ENCODE data around the gene DRAXIN. TPM values are rescaled to one million over a fixed set of nuclear protein-coding genes. Genes with fewer than 3 reads are reported as not detected.

DRAXIN gene
- total RNA-seq, 1 experiment from 2014 or later, result 0.14 TPM

DNA sequence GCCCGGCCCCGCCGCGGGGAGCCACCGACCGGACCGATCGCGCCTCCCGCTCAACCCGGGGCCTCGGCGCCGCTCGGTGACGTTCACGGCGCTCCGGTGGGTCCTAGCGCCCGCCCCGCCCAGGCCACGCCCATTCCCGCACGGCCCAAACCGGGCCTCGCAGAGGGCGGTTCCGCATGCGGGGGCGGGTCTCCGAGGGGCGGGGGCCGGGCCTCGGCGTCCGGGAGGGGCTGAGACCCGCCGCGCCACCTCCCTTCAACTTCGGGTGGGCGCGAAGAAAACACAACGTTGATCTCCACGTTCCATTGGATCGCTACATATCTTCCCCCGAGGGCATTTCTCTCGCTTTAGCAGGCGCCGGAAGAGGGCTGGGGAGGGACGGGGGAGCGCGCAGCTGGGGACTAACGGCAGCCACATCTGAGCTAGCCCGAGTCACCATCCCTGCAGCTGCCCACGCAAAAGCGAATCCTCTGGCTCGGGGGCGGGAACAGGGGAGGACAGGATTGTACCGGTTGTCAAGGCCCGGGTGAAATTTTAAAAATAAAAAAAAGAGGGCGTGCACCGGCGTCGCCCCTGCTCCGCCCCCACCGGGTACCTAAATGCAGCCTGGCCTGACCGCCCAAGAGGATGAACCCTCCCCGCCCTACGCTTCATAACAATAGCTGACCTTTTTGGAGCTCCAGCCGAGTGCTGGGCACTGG is 10.3 kb upstream of the DRAXIN start, which contains the start of gene MAD2L2:
TSS of gene MAD2L2 (minus strand) at position 78 of the 701 bp plus-strand sequence. CDS start 547 bp downstream, outside the sequence.
- in situ Hi-C loops (cut with HindIII; ENCODE audit: low sequenced_read_pairs), result no loop called here
- peak; percentile 85 for DNase-seq (ENCODE audit: low spot score)

DNA sequence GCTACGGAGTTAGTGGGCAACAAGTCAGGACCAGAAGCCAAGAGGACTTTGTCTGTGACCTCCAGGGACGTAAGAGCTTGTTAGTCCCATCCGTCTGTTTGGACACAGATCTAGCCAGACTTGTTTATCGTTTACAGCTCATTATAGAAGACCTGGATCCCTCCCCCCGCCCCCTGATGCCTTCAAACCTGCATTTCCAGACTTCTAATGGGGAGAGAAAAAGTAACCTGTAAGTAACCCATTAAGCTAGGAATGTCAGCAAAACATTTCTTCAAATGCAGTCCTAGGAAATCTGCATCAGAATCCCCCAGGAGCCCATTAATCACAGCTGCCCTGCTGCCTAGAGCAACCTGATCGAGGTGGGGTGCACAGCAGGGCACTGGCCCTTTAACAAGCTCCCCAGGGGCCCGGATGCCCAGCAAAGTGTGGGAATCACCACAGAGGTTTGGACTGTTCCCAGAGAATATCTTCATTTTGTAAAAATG is 9.2 kb upstream of the DRAXIN start:
- no peak for DNase-seq (ENCODE audit: low spot score)

DNA sequence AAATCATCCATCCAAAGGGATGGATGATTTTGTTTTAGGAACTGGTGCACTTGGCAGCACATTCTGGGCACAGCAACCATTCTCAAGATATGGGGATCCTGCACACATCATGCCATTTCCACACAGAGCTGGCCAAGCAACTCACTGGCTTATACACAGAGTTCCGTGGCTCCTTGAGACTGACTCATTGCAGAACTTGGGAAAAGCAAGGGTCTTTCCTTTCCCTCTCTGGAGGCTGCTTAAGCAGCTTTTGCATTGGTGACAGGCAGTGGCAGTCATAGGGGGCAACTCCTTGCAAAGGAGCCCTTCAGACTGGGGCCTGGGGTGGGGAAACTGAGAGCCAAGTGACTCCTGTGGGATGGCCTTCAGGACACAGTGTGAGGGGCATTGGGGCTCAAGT is 8.7 kb upstream of the DRAXIN start:
- DNase-seq (ENCODE audit: low spot score), result no peak
- in situ Hi-C loops (cut with HindIII; ENCODE audit: low sequenced_read_pairs), result no loop called here

More for the DNA sequence above, 9.2 kb upstream of the DRAXIN start:
- in situ Hi-C loops (cut with HindIII; ENCODE audit: low sequenced_read_pairs), result no loop called here

DNA sequence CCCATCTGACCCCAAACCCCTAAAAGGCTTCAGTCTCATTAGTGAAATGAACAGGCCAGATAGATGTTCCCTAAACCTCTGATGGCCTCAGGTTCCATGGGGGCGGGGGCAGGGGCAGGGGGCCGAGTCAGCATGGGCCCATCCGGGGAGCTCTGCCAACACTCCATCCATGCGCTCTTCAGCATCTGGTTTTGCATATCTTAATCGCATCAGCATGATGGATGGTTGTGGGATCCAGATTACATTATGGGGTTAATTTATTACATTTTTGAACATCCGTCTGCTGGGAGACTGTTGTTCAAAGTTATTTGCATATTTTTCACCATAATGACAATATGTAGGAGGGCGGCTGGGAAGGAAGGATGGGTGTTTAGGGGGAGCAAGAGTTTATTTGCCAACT is 7.4 kb upstream of the DRAXIN start:
- DNase-seq (ENCODE audit: low spot score), result no peak
- in situ Hi-C loops (cut with HindIII; ENCODE audit: low sequenced_read_pairs), result no loop called here

DNA sequence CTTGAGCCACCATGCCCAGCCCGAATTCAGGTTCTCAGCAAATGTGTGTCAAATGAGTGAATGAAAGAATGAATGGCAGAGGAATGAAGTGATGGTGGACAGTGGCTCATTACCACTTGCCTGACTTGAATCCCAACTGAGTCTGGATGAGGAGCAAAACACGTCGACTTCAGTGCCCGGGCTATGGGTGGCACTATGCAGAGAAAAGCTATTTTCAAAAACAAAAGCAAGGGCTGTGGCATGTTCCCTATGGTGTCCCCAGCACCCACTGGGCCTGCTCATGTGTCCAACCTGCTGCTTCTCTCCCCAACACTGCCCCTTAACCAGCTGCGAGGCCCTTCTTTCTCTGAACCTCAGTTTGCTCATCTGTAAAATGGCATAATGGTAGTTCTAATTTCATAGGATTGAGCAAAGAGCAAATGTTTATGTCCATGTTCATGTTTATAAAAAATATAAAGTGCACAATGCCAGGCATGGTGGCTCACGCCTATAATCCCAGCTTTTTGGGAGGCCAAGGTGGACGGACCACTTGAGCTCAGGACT is 6.2 kb upstream of the DRAXIN start:
- no peak for DNase-seq (ENCODE audit: low spot score)
- in situ Hi-C loops (cut with HindIII; ENCODE audit: low sequenced_read_pairs), result no loop called here

DNA sequence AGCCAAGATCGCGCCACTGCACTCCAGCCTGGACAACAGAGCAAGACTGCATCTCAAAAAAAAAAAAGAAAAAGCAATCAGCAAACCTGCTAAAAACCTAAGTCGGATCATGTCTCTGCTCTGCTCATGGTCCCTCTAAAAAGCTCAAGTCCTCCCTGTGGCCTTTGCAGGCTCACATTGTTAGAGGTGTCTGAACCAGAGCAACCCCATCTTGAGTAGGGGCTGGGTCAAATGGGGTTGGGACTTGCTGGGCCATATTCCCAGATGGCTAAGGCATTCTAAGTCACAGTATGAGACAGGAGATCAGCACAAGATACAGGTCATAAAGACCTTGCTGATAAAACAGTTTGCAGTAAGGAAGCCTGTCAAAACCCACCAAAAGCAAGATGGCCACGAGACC is 3.0 kb upstream of the DRAXIN start:
- in situ Hi-C loops (cut with HindIII; ENCODE audit: low sequenced_read_pairs), result no loop called here
- no peak for DNase-seq (ENCODE audit: low spot score)

DNA sequence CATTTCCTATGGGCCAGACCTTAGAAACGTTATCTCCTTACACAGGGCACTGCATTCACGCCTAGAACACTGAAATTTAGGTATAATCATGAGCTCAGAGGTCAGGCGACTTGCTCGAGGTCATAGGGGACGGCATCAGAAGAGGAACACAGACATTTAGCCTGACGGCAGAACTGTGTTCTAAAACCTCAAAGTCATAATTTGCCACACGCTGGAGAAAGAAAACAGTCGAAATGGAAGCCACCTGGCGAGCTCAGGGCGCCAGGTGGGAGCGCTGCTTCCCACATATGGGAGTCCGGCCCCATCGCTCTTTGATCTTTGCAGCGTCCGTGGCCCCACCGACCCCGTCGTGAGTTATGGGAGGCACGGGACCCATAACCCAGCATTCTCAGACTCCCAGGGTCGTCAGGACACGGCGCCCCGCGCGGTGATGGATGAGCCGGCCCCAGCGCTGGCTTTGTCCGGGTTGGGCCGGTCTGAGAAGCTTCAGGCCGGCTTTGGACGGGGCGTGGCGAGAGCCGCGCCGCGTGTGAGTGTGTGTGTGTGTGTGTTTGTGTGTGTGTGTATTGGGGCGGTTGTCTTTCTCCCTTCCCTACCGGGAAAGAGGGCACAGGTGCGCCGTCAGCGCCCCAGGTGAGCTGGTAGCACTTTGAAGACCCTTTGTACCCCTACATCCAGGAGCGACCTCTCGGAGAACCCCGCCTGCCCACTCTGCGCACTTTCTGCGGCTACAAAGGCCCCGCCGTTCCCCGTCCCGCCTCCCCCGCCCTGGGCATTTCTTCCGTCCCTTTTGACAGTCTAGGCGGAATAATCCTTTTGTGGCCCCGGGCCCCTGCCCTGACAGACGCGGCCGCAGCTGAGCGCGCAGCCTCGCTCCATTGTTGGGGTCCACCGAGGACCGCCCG is 861 bp upstream of the DRAXIN start:
- DNase-seq (ENCODE audit: low spot score), result no peak
- in situ Hi-C loops (cut with HindIII; ENCODE audit: low sequenced_read_pairs), result no loop called here

DNA sequence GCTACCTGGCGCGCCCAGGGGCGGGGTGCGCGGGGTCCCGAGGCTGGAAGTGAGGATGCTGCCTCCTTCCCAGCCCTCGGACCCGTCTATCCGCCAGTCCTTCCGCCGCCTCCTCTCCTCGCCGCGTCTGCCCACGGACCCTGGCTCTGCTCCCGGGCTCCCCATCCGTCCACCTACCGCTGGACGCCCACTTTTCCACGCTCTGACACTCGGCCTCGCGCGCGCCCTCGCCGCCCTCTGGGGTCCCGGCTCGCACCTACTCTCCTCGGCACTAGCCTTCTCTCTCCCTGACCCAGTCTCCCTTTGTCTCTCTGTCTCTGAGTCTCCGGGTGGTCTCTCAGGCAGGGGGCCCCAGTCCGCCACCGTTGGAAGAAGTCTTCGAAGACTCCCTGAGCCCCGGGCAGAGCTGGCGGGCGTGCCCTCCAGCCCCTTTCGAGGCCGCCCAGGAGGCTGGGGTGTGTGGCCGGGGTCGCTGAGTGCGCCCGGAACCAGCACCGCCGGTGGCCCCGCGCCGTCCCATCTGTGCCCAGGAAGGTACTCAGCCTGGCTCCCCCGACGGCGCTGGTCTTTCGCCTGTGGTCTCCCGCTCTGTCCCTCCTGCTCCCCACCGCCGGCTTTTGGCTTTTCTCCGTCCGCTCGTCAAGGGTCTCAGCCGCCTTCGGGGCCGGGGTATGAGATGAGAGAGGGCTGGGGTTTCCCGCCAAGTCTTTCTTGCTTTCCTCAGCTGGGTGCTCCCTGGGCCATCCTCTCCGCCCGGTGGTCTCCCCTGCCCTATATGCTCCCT is 610 bp downstream of the DRAXIN start:
- in situ Hi-C loops (cut with HindIII; ENCODE audit: low sequenced_read_pairs), result no loop called here
- no peak for DNase-seq (ENCODE audit: low spot score)

DNA sequence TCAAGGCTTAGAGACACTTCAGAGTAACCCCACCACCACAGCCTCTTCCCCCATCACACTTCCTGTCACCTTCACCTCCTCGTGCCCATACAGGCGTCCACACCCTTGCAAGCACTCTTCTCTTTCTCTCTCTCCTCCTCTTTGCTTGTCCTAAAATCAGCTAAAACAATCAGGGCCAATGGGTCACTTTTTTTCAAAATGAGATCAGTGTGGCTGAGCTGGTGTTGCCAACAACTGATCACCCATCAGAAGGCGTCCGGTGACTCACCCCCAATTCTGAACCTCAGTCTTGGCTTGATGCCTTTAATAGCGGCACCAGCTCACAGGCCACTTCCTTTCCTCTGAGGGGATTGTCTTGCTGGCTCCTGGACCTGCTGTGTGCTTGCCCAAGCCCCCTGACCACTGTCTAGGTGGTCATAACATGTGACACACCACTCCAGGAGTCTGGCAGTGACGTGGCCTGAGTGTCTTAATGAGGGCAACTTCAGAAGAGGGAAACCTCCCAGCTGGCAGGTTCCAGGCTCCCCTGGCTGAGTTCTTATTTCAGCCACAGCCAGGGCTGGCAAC is 1.6 kb downstream of the DRAXIN start:
- peak; percentile 25 for DNase-seq (ENCODE audit: low spot score)
- in situ Hi-C loops (cut with HindIII; ENCODE audit: low sequenced_read_pairs), result no loop called here

DNA sequence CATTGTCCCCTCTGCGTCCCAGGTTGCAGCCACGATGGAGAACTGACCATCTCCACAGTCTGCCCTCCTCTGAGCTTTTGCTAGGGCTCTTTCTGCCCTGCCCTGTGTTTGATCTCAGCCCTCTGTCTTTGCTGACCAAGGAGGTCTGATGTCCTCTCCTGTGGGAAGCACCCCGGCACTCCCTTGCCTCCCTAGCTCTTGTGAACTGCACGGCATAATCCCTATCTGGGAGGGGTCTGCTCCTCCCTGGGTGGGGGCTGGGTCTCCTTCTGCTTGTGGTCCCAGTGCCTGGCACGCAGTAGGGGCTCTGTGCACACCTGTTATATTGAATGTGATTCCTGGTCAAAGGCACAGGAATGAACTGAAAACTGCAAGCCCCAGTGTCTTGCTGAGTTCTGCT is 2.4 kb downstream of the DRAXIN start:
- no peak for DNase-seq (ENCODE audit: low spot score)
- in situ Hi-C loops (cut with HindIII; ENCODE audit: low sequenced_read_pairs), result no loop called here

DNA sequence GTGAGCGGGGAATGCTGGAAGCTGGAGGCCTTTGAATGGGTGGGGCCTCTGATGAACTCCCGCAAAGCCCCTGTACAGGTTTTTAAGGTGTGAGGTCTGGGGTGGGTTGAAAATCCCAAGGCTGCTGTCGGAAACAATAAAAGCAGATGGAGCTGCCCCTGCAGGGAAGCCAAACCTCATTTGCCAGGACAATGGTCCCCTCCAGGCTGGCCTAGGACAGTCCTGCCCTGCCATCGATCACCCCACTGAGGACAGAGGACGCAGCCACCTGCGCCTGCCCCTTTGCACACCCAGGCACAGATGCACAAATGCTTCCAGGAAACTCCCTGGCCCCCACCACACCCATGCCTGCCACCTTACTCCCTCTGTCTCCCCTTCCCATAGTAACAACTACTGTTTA is 4.4 kb downstream of the DRAXIN start:
- DNase-seq (ENCODE audit: low spot score), result no peak
- in situ Hi-C loops (cut with HindIII; ENCODE audit: low sequenced_read_pairs), result no loop called here

DNA sequence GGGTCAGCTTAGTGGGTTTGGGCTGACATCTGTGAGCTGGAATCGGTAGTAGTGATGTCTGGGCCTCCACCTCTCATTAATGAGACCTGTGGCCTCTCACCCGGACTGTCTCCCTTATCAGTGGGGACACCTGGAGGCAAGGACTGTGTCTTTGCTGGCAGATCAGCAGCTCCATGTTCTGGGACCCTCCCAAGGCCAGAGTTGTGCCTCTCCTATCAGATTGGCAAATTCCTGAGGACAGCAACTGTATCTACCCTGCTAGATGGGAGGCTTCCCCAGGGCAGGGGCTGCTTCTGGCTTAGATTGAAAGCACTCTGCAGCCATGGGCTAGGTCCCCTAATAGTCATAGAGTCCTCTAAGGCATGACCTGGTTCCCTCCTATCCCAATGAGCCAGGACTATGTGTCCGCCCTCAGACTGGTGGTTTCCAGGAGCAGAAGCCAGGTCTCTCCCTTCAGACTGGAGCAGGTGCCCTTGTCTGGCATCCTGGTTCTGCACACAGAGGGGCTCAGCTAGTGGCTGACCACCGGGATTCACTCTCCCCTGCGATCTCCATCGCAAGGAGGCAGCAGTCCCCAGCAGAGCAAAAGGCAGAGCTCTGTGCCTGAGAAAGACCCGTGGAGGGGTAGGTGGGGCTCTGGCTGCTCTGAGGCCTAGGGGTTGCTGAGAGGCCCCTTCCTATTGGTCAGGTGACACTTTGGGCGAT is 5.8 kb downstream of the DRAXIN start:
- in situ Hi-C loops (cut with HindIII; ENCODE audit: low sequenced_read_pairs), result no loop called here
- no peak for DNase-seq (ENCODE audit: low spot score)

DNA sequence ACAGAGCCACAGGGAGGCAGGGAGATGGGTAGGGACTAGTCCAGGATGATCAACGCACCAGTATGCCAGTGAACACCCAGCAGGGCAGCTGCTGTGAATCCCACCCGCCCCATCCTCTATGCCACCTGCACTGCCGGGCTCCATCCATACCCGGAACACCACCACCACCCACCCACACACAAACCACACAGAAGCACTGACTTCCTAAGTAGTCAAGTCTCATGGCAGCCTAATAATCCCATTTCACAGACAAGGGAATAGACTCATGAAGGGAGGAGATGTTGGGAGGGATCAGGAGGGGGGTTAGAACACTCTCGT is 6.3 kb downstream of the DRAXIN start:
- in situ Hi-C loops (cut with HindIII; ENCODE audit: low sequenced_read_pairs), result no loop called here
- DNase-seq (ENCODE audit: low spot score), result no peak

DNA sequence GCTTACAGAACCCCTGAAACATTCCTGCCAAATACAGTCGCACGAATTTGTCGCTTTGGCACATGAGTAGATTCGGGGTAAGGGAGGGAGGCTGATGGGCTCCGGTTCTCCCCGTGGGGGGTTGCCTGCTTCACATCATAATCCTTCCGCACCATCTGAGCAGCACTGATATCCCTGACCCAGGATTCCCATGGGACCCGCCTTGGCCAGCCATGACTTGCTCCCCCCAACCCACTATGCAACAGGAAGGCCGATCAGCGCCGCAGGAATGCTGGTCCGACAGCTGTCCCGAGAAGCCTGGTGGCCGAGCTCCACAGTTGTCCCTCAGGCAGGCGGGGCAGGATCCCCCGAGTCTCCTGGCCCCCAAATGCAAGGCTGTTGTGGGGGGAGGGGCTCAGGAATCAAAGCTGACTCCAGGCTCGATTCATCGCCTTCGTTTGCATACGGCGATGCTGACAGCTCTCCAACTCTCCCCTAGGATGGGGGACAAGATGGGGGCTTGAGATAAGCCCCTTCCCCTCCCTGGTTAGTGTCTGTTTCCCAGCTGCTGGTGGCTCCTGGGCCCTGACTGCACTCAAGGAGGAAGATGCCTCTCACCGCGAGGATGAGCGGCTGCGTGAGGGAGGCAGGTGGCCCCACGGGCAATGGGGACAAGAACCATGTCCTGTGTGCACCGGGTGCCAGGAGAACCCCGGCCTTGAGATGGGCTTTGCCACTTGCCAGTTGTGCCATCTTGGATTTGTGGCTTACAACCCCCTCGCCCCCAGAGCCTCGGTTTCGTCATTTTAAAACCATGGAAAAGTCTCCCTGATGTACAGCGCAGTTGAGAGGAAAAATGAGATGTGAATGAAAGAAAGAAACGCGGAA is 9.3 kb downstream of the DRAXIN start:
- peak; percentile 50 for DNase-seq (ENCODE audit: low spot score)
- in situ Hi-C loops (cut with HindIII; ENCODE audit: low sequenced_read_pairs), result no loop called here

DNA sequence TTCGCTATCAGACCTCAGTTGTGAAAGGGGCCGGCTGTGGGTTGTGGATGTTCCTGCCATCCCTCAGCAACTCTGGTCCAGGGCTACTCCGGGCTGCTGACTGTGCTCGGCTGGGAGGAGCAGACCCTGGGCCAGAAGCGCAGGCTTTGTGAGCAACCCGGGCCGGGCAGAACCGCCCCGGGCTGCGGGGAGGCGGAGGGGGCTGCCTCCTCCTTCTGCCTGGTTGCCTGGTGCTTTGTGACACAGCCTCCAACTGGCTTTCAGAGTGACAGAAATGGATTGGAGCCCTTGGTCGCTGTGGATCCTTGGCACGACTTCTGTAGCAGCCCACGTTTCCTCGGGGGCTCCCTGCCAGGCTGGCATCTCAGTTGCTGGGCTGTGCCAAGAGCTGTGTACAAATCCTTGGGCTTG is 10.0 kb downstream of the DRAXIN start:
- in situ Hi-C loops (cut with HindIII; ENCODE audit: low sequenced_read_pairs), result no loop called here
- peak; percentile 95 for DNase-seq (ENCODE audit: low spot score)

DNA sequence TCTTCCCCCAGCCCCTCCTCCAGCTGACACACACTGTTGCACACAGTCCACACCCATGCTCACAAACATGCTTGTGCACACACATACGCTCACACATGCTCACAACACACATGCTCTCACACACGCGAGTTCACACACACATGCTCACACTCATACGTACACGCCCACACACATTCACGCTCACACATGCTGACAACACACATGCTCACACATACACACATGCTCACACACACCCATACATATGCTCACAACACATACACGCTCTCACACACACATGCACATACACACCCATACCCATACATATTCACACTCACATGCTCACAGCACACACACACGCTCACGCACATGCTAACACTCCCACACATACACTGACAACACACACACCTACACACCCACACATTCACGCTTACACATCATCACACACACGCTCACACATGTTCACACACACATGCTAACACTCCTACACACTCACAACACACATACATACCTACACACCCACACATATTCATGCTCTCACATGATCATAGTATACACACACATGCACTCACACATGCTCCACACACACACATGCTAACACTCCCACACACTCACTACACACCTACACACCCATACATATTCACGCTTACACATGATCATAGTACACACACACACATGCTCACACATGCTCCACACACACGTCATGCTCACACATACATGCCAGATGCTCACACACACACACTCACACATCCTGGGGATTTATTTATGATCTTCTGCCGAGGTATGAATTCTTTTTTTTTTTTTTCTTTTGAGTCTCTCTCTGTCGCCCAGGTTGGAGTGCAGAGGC is 10.7 kb downstream of the DRAXIN start:
- no peak for DNase-seq (ENCODE audit: low spot score)
- in situ Hi-C loops (cut with HindIII; ENCODE audit: low sequenced_read_pairs), result no loop called here
